MM.1S (cell line): ENCODE data around the gene CNTNAP2.

ENCODE experiments used
- DNase-seq: peaks from one replicate; pipeline ENCODE4 v3.0.0-alpha.2; 2015
- H2AFZ ChIP-seq: fragments of 300-600 bp; sonication (generic); 2 replicates; pipeline ENCODE4 v1.6.0; 2016; ENCODE audit warnings: antibody characterized with exemption, low read length
- H3F3A ChIP-seq: fragments of 300-600 bp; sonication (generic); 2 replicates; pipeline ENCODE4 v1.6.1; 2016; ENCODE audit warnings: mild to moderate bottlenecking, antibody characterized with exemption, low read length, moderate library complexity, mixed read lengths; ENCODE audit not compliant: insufficient read depth
- H3K27ac ChIP-seq: fragments of 300-600 bp; sonication (generic); 2 replicates; pipeline ENCODE4 v1.5.1; 2016; ENCODE audit warnings: mild to moderate bottlenecking, low read length
- H3K27me3 ChIP-seq: fragments of 300-600 bp; sonication (generic); replicated peaks from 2 replicates; pipeline ENCODE4 v1.6.0; 2016; ENCODE audit warnings: low read length; ENCODE audit not compliant: insufficient read depth
- H3K36me3 ChIP-seq: fragments of 300-600 bp; sonication (generic); replicated peaks from 2 replicates; pipeline ENCODE4 v1.6.1; 2016; ENCODE audit warnings: mild to moderate bottlenecking, low read length, mixed read lengths; ENCODE audit not compliant: insufficient read depth
- H3K4me1 ChIP-seq: fragments of 300-600 bp; sonication (generic); 2 replicates; pipeline ENCODE4 v1.6.1; 2016; ENCODE audit warnings: low read length, mixed read lengths
- H3K4me2 ChIP-seq: fragments of 300-600 bp; sonication (generic); 2 replicates; pipeline ENCODE4 v1.6.0; 2016; ENCODE audit warnings: low read depth, low read length
- H3K4me3 ChIP-seq: fragments of 300-600 bp; sonication (generic); 2 replicates; pipeline ENCODE4 v1.5.1; 2016; ENCODE audit warnings: low read length, mixed read lengths
- H3K79me2 ChIP-seq: fragments of 300-600 bp; sonication (generic); 2 replicates; pipeline ENCODE4 v1.6.1; 2016; ENCODE audit warnings: mixed run types, low read length, mixed read lengths
- H3K9ac ChIP-seq: fragments of 300-600 bp; sonication (generic); 2 replicates; pipeline ENCODE4 v1.6.1; 2016; ENCODE audit warnings: low read length, mixed read lengths
- H3K9me2 ChIP-seq: fragments of 300-600 bp; sonication (generic); replicated peaks from 2 replicates; pipeline ENCODE4 v1.6.1; 2016; ENCODE audit warnings: mild to moderate bottlenecking, low read length, mixed read lengths; ENCODE audit not compliant: insufficient read depth
- H3K9me3 ChIP-seq: fragments of 300-600 bp; sonication (generic); replicated peaks from 2 replicates; pipeline ENCODE4 v1.6.1; 2016; ENCODE audit warnings: mild to moderate bottlenecking, low read length, mixed read lengths; ENCODE audit not compliant: insufficient read depth
- H4K20me1 ChIP-seq: fragments of 300-600 bp; sonication (generic); 2 replicates; pipeline ENCODE4 v1.6.1; 2016; ENCODE audit warnings: mild to moderate bottlenecking, low read length, moderate library complexity, mixed read lengths; ENCODE audit not compliant: insufficient read depth
- EZH2 ChIP-seq: fragments of 300-600 bp; sonication (generic); optimal IDR thresholded peaks from 2 replicates; pipeline ENCODE3; 2017; ENCODE audit warnings: low read depth, mild to moderate bottlenecking, antibody characterized with exemption, low read length, mixed read lengths
- EZH2phosphoT487 ChIP-seq: fragments of 300-600 bp; sonication (generic); IDR thresholded peaks from 2 replicates; pipeline ENCODE4 v1.6.1; 2018; ENCODE audit warnings: antibody characterized with exemption, low read length
- TF ChIP-seq, protein P1 (sequence below): fragments of 300-600 bp; sonication (generic); IDR thresholded peaks from 2 replicates; pipeline ENCODE4 v1.5.1; 2016; ENCODE audit warnings: antibody characterized with exemption, low read length, mixed read lengths

CNTNAP2 gene

DNA sequence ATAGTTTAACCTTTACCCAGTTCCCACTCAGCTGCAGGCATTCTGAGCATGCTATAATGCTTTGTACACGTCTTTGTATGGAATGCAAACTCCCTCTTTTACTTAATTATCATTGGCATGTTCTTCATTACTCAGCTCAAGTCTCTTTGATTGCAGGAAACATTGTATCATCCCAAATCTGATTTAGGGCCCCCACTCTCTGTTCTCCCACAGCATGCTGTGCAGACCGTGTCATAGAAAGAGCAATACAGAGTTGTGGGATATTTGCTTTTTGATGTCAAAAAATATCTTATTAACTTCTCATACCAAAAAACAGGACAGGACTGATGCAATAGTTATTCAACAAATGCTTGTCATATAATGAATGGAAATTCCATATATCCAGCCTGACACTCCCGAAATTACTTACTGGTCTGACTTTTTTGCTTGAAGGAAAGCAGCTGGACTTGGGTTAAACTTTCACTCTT is 1392.5 kb downstream of the CNTNAP2 start:
- Histone ChIP-seq H3K9me3 (no peaks in the 10 kb centered on the region), H4K20me1 (no peaks in the 10 kb centered on the region), H2AFZ (no peak overlapping the region), H3K27me3 (no peaks in the 10 kb centered on the region), H3K36me3 (no peaks in the 10 kb centered on the region), H3K4me2 (no peak overlapping the region), H3K79me2 (no peaks in the 10 kb centered on the region), H3K9ac (no peak overlapping the region), H3K4me3 (no peak overlapping the region), H3K4me1 (no peaks in the 10 kb centered on the region), H3F3A (no peaks in the 10 kb centered on the region), H3K27ac (no peak overlapping the region), H3K9me2 (no peaks in the 10 kb centered on the region)
- no peak for DNase-seq
- no peak for TF ChIP-seq EZH2phosphoT487
- no peak for TF ChIP-seq EZH2
- TF ChIP-seq, protein P1, sequence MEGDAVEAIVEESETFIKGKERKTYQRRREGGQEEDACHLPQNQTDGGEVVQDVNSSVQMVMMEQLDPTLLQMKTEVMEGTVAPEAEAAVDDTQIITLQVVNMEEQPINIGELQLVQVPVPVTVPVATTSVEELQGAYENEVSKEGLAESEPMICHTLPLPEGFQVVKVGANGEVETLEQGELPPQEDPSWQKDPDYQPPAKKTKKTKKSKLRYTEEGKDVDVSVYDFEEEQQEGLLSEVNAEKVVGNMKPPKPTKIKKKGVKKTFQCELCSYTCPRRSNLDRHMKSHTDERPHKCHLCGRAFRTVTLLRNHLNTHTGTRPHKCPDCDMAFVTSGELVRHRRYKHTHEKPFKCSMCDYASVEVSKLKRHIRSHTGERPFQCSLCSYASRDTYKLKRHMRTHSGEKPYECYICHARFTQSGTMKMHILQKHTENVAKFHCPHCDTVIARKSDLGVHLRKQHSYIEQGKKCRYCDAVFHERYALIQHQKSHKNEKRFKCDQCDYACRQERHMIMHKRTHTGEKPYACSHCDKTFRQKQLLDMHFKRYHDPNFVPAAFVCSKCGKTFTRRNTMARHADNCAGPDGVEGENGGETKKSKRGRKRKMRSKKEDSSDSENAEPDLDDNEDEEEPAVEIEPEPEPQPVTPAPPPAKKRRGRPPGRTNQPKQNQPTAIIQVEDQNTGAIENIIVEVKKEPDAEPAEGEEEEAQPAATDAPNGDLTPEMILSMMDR, result no peak

DNA sequence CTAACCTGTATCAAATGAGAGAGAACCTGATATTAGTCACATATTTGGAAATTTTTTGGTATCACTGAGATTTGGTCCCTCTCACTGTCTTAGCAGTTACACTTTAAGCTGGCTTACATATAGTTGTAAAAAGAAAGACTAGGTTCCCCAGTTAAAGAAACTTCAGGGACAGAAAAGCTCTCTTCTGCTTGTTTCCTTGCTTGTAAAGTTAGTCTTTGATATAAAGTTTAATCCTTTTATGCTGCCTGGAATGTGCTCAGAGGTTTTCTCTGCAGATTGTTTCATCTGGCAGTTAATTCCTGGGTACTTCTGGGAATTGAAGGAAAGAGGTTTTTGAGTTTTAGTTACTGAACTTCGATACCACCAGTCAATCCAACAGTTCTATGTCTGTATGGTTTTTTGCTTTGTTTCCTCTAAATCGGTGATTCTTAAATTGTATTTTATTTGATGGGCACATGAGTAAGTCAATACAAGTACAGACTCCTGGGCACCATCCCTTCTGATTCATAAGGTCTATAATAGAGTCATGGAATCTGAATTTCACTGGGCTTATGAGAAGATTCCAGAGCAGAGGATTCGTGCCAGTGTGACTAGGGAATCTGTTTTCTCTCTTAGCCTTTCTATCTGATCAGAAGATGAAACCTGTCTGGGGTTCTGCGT is 1393.1 kb downstream of the CNTNAP2 start:
- no peak overlapping the region for H3K4me2 ChIP-seq
- H3K9ac ChIP-seq, result no peak overlapping the region
- H3K36me3 ChIP-seq, result no peaks in the 10 kb centered on the region
- no peaks in the 10 kb centered on the region for H4K20me1 ChIP-seq
- no peaks in the 10 kb centered on the region for H3K9me3 ChIP-seq
- H3K27ac ChIP-seq, result no peak overlapping the region
- no peak for DNase-seq
- TF ChIP-seq EZH2phosphoT487 (no peak), EZH2 (no peak)
- TF ChIP-seq, protein P1, result no peak
- H2AFZ ChIP-seq, result no peak overlapping the region
- H3K9me2 ChIP-seq, result no peaks in the 10 kb centered on the region
- no peaks in the 10 kb centered on the region for H3K79me2 ChIP-seq
- no peak overlapping the region for H3K4me3 ChIP-seq
- no peaks in the 10 kb centered on the region for H3F3A ChIP-seq
- no peaks in the 10 kb centered on the region for H3K4me1 ChIP-seq
- no peaks in the 10 kb centered on the region for H3K27me3 ChIP-seq

DNA sequence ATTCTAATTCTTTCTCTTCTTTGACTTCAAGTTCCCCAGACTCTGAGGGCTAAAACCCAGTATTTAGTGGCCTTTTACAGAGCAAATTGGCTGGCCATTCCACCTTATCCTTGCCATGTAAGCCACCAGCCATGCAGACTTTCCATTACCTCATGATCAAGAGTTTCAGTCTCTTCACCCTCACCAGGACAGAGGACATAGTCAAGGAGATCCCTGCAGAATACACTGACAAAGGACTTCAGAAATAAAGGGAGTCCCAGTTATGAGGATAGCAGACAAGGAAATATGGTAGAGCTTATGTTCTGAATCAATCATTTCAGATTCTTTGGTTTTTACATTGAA is 1393.6 kb downstream of the CNTNAP2 start:
- DNase-seq, result no peak
- Histone ChIP-seq H3K27me3 (no peaks in the 10 kb centered on the region), H3K9ac (no peak overlapping the region), H3K4me3 (no peak overlapping the region), H3F3A (no peaks in the 10 kb centered on the region), H3K79me2 (no peaks in the 10 kb centered on the region), H3K4me1 (no peaks in the 10 kb centered on the region), H2AFZ (no peak overlapping the region), H3K9me3 (no peaks in the 10 kb centered on the region), H4K20me1 (no peaks in the 10 kb centered on the region), H3K9me2 (no peaks in the 10 kb centered on the region), H3K27ac (no peak overlapping the region), H3K36me3 (no peaks in the 10 kb centered on the region), H3K4me2 (no peak overlapping the region)
- TF ChIP-seq EZH2, result no peak
- no peak for TF ChIP-seq EZH2phosphoT487
- TF ChIP-seq, protein P1, result no peak
